Loucy (cell line): ENCODE measurements around the gene DHRS2.

ENCODE experiments used
- H2AFZ ChIP-seq: fragments of 200-600 bp; sonication (generic); 2 replicates; pipeline ENCODE4 v1.6.0; 2016; ENCODE audit warnings: antibody characterized with exemption, mild to moderate bottlenecking, low read length, moderate library complexity
- H3F3A ChIP-seq: fragments of 200-600 bp; 2 replicates; pipeline ENCODE4 v1.6.0; 2016; ENCODE audit warnings: antibody characterized with exemption, low read depth, mild to moderate bottlenecking
- H3K27me3 ChIP-seq: fragments of 200-600 bp; sonication (generic); 2 replicates; pipeline ENCODE4 v1.6.1; 2014; ENCODE audit warnings: low read length, mild to moderate bottlenecking; ENCODE audit not compliant: insufficient read depth, poor library complexity, severe bottlenecking
- H3K36me3 ChIP-seq: fragments of 200-600 bp; sonication (generic); 2 replicates; pipeline ENCODE4 v1.6.1; 2016; ENCODE audit warnings: low read length; ENCODE audit not compliant: insufficient read depth
- H3K4me1 ChIP-seq: fragments of 200-600 bp; sonication (generic); 2 replicates; pipeline ENCODE4 v1.5.1; 2014; ENCODE audit warnings: low read length, mild to moderate bottlenecking; ENCODE audit not compliant: insufficient read depth, poor library complexity, severe bottlenecking
- H3K4me2 ChIP-seq: fragments of 200-600 bp; sonication (generic); 2 replicates; pipeline ENCODE4 v1.6.0; 2014; ENCODE audit warnings: antibody characterized with exemption, low read length, low read depth, mild to moderate bottlenecking; ENCODE audit not compliant: poor library complexity, severe bottlenecking
- H3K4me3 ChIP-seq: fragments of 200-600 bp; sonication (generic); 2 replicates; pipeline ENCODE4 v1.5.1; 2014; ENCODE audit warnings: low read length, mild to moderate bottlenecking, mixed read lengths; ENCODE audit not compliant: poor library complexity, severe bottlenecking
- H3K79me2 ChIP-seq: fragments of 200-600 bp; sonication (generic); 2 replicates; pipeline ENCODE4 v1.6.1; 2014; ENCODE audit warnings: low read length; ENCODE audit not compliant: insufficient read depth
- H3K9ac ChIP-seq: fragments of 200-600 bp; sonication (generic); 2 replicates; pipeline ENCODE4 v1.6.0; 2014; ENCODE audit warnings: mild to moderate bottlenecking, low read depth, low read length, moderate library complexity; ENCODE audit not compliant: poor library complexity, severe bottlenecking
- H3K9me2 ChIP-seq: fragments of 200-600 bp; sonication (generic); replicated peaks from 2 replicates; pipeline ENCODE4 v1.6.1; 2016; ENCODE audit warnings: low read depth, low read length, mixed read lengths
- H3K9me3 ChIP-seq: fragments of 200-600 bp; sonication (generic); 2 replicates; pipeline ENCODE4 v1.6.1; 2014; ENCODE audit warnings: mild to moderate bottlenecking, antibody characterized with exemption, low read length, low read depth; ENCODE audit not compliant: insufficient read depth
- H4K20me1 ChIP-seq: fragments of 200-600 bp; sonication (generic); 2 replicates; pipeline ENCODE4 v1.6.0; 2014; ENCODE audit warnings: antibody characterized with exemption, low read length, mild to moderate bottlenecking; ENCODE audit not compliant: insufficient read depth, poor library complexity, severe bottlenecking
- CTCF ChIP-seq: fragments of 200-600 bp; sonication (generic); conservative IDR thresholded peaks from 2 replicates; pipeline ENCODE4 v1.5.1; 2014; ENCODE audit warnings: mild to moderate bottlenecking, antibody characterized with exemption, low read length
- EZH2phosphoT487 ChIP-seq: fragments of 200-600 bp; IDR thresholded peaks from 2 replicates; pipeline ENCODE4 v1.6.1; 2018; ENCODE audit warnings: antibody characterized with exemption, mild to moderate bottlenecking, moderate library complexity, borderline replicate concordance

Gene DHRS2

GRCh38 chr14:23621204-23621931 lies 14.8 kb upstream of the DHRS2 start:
- no peaks in the 10 kb centered on the region for H3K36me3 ChIP-seq
- no peaks in the 10 kb centered on the region for H4K20me1 ChIP-seq
- H3K9me3 ChIP-seq = peaks cover 21% of the 10 kb centered on the region
- H3K9ac ChIP-seq = no peak overlapping the region
- no peak overlapping the region for H3K4me2 ChIP-seq
- no peaks in the 10 kb centered on the region for H3K9me2 ChIP-seq
- no peaks in the 10 kb centered on the region for H3K4me1 ChIP-seq
- peaks cover 39% of the 10 kb centered on the region for H3K27me3 ChIP-seq
- H2AFZ ChIP-seq = no peak overlapping the region
- H3K4me3 ChIP-seq = no peak overlapping the region
- H3F3A ChIP-seq = no peaks in the 10 kb centered on the region
- no peaks in the 10 kb centered on the region for H3K79me2 ChIP-seq
- no peak for TF ChIP-seq EZH2phosphoT487
- TF ChIP-seq CTCF = no peak

- peaks cover 39% of the 10 kb centered on the region for H3K27me3 ChIP-seq
- no peaks in the 10 kb centered on the region for H3K9me2 ChIP-seq
- H3K4me3 ChIP-seq = no peak overlapping the region
- TF ChIP-seq CTCF = no peak
- TF ChIP-seq EZH2phosphoT487 = no peak
- no peaks in the 10 kb centered on the region for H3K36me3 ChIP-seq
- no peaks in the 10 kb centered on the region for H4K20me1 ChIP-seq
- H3K79me2 ChIP-seq = no peaks in the 10 kb centered on the region
- no peak overlapping the region for H3K4me2 ChIP-seq
- no peaks in the 10 kb centered on the region for H3K4me1 ChIP-seq
- H3K9me3 ChIP-seq = peaks cover 21% of the 10 kb centered on the region
- H3F3A ChIP-seq = no peaks in the 10 kb centered on the region
- no peak overlapping the region for H2AFZ ChIP-seq
- H3K9ac ChIP-seq = no peak overlapping the region
Observed at GRCh38 chr14:23621932-23622730, 14.0 kb upstream of the DHRS2 start.

- Histone ChIP-seq H4K20me1 (no peaks in the 10 kb centered on the region), H3K36me3 (no peaks in the 10 kb centered on the region), H2AFZ (no peak overlapping the region), H3F3A (no peaks in the 10 kb centered on the region), H3K27me3 (peaks cover 30% of the 10 kb centered on the region), H3K9ac (no peak overlapping the region), H3K79me2 (no peaks in the 10 kb centered on the region), H3K4me3 (no peak overlapping the region), H3K9me3 (peaks cover 21% of the 10 kb centered on the region), H3K4me1 (no peaks in the 10 kb centered on the region), H3K4me2 (no peak overlapping the region), H3K9me2 (no peaks in the 10 kb centered on the region)
- TF ChIP-seq CTCF (no peak), EZH2phosphoT487 (no peak)
Observed at GRCh38 chr14:23622990-23623389, 13.2 kb upstream of the DHRS2 start.
